PFSK-1 (cell line): ENCODE measurements around the gene NFIX.

ENCODE experiments used
- FOXP2 ChIP-seq: optimal IDR thresholded peaks from 2 replicates; pipeline ENCODE3; 2011; ENCODE audit warnings: borderline replicate concordance, control low read depth, inconsistent platforms; ENCODE audit not compliant: insufficient read depth; ENCODE audit errors: extremely low read length, extremely low read depth
- POLR2AphosphoS5 ChIP-seq: IDR thresholded peaks from 2 replicates; pipeline ENCODE4 v1.6.1; 2012; ENCODE audit warnings: low read depth, mild to moderate bottlenecking, control low read depth, low read length, moderate library complexity
- REST ChIP-seq, 2 experiments: IDR thresholded peaks; 2 replicates each; pipeline versions ENCODE4 v1.6.1 to v1.8.0; 2011 to 2012; ENCODE audit warnings: low read depth in 2 of 2, low read length in 2 of 2, control low read depth in 1 of 2, inconsistent platforms in 1 of 2, mild to moderate bottlenecking in 1 of 2, moderate library complexity in 1 of 2; ENCODE audit not compliant: insufficient read depth in 1 of 2
- SIN3A ChIP-seq: IDR thresholded peaks from 2 replicates; pipeline ENCODE4 v1.6.1; 2012; ENCODE audit warnings: mild to moderate bottlenecking, low read length, moderate library complexity, borderline replicate concordance; ENCODE audit not compliant: insufficient read depth
- TAF1 ChIP-seq: IDR thresholded peaks from 2 replicates; pipeline ENCODE4 v1.6.1; 2012; ENCODE audit warnings: low read length, control low read depth, borderline replicate concordance; ENCODE audit not compliant: insufficient read depth

NFIX gene

GRCh38 chr19:12953138-12953798, 42.0 kb upstream of the NFIX start:
- TF ChIP-seq POLR2AphosphoS5: peak; percentile 25; the same call in 1 of the 2 replicates
- no peak for TF ChIP-seq FOXP2

GRCh38 chr19:12953799-12954611, 41.3 kb upstream of the NFIX start:
- TF ChIP-seq REST (IDR thresholded peaks at IDR 0.05; ENCODE audit: insufficient read depth in 1 of 2, low read depth in 2 of 2, low read length in 2 of 2) (no peak), TAF1 (no peak), SIN3A (no peak), POLR2AphosphoS5 (peak; percentile 48), FOXP2 (no peak)

DNA sequence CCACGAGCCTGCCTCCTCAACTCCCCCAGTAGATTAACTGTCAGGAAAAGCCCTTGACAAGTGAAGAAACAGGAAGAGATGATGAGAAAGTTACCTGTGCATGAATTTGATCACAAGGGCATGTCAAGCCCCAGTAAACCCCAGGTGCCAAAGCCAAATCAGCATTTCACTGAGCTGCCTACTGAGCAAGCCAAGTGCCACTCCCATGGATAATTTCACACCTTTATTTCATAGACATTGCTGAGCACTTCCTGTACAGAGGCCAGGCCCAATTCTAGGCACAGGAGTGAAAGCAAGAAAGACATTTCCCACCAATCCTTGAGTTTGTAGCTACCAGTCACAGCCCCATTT, 40.7 kb upstream of the NFIX start:
- TF ChIP-seq POLR2AphosphoS5: no peak
- TF ChIP-seq FOXP2: no peak
- no peak for TF ChIP-seq TAF1
- TF ChIP-seq SIN3A: no peak

DNA sequence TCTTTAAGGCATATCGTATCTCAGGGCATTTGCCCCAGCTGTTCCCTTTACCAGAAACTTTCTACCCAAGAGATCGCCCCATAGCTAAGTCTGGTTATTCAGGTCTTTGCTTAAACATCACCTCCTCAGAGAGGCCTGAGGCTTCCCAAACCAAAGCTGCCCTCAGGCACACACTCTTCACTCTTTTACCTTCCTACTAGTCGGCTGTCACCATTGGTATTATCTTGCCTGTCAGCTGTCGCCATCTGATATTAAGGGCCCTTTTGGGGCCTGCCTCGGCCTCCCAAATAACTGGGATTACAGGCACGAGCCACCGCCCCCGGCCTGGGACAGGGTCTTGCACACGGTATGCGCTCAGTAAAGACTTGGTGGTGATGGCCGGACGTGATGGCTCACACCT, 39.3 kb upstream of the NFIX start:
- TF ChIP-seq SIN3A: no peak
- no peak for TF ChIP-seq REST (IDR thresholded peaks at IDR 0.05; ENCODE audit: insufficient read depth in 1 of 2, low read depth in 2 of 2, low read length in 2 of 2)
- no peak for TF ChIP-seq POLR2AphosphoS5
- no peak for TF ChIP-seq TAF1
- no peak for TF ChIP-seq FOXP2

DNA sequence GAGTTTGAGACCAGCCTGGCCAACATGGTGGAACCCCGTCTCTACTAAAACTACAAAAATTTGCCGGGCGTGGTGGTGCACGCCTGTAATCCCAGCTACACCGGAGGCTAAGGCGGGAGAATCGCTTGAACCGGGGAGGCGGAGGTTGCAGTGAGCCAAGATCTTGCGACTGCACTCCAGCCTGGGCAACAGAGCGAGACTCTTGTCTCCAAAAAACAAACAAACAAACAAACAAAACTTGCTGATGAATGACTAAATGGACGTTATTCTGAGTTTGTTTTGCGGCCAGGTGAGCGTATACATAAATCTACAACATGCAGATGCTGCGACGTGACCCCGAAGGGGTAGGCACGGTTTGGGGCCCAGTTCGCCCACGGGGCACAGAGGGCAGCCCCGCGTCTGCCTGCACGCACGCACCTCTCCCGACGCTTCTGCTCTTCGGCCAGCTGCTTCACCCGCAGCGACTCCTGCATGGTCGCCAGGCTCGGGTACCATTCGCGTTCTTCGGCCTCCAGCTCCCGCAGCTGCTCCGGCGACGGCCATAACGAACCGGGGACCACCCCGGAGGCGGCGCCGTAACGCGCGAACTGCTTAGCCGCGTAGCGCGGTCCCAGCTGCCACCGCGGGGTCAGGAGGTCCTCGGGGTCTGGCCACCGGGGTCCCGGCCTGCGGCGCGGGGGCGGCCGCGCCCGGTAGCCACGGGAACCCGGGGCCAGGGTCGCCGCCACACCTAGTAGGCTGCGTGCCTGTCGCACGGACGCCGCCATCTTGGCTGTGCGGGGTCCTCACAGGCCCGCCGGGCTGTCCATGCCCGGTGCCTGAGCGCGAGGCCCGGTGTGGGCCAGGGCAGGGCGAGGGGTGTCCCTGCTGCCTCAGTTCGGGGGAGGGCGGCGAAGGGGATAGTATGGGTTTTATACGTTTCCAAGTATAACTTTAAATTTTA, 38.6 kb upstream of the NFIX start, which contains the start of gene GADD45GIP1:
Gene GADD45GIP1, minus strand, starts transcription at position 778 of the 943 bp plus-strand sequence. Its CDS starts 11 bp downstream, at position 767.
- TF ChIP-seq TAF1: peak; percentile 97
- peak; percentile 88 for TF ChIP-seq POLR2AphosphoS5
- peak; percentile 45 for TF ChIP-seq FOXP2
- no peak for TF ChIP-seq REST (IDR thresholded peaks at IDR 0.05; ENCODE audit: insufficient read depth in 1 of 2, low read depth in 2 of 2, low read length in 2 of 2)
- 0 out of 2 replicates have a peak, but pooled peaks have one; percentile 33 for TF ChIP-seq SIN3A
